AG20443 (cell line): ENCODE data around the gene CATSPER2.
"Not testable (repeated sequence)": the region's sequence is repeated elsewhere in the genome, so short reads cannot be mapped to it uniquely, and the experiment has no call there.

Experiments
- DNase-seq: peaks from one replicate; pipeline ENCODE4 v3.0.0; 2012; ENCODE audit warnings: low spot score, mixed read lengths

The CATSPER2 gene

GRCh38 chr15:43593328-43594190 lies 55.1 kb downstream of the CATSPER2 start, which contains the start of gene CKMT1B:
Gene CKMT1B, plus strand, starts transcription at chr15:43594027. Its CDS starts 192 bp downstream, at chr15:43594219.
- not testable (repeated sequence) for DNase-seq

DNA sequence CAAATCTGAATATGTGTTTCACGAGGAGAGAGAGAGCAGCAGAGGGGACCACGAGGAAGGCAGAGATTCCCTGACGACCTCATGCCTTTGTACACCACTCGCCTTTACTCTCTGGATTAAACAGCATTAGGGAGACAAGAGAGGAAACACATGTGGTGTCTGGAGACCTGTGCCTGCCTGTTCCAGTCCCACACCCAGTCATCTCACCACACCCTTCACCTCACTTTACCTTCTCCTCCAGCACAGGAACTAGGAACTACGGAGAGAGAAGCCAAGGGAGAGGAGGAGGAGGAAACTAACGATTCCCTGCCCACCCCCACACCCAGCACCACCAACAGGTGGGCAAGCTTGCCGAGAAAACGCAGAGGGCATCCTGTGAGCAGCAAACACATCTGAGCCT lies 55.8 kb downstream of the CATSPER2 start:
- not testable (repeated sequence) for DNase-seq

- DNase-seq = not testable (repeated sequence)
Observed at GRCh38 chr15:43589778-43590466, 58.7 kb downstream of the CATSPER2 start, which contains the start of gene PPIP5K1. Gene PPIP5K1, minus strand, starts transcription at chr15:43590208. Its CDS starts 5,704 bp downstream, at chr15:43584504.
